ENCODE results near the gene EPDR1. TPM values are rescaled to one million over a fixed set of nuclear protein-coding genes. Genes with fewer than 3 reads are reported as not detected.

The EPDR1 gene
- polyA plus RNA-seq, 3 donors: 0.25 to 1.2 (median 1.1) TPM

- TF ChIP-seq CTCF (IDR thresholded peaks at IDR 0.05): no peak
- no peak for DNase-seq
- H3K36me3 Mint-ChIP-seq: no peaks in the 10 kb centered on the region
- Histone ChIP-seq H3K4me2 (replicated peaks; ENCODE audit: extremely low read depth, low read length, poor library complexity, severe bottlenecking) (no peak overlapping the region), H2AFZ (ENCODE audit: insufficient read depth, low read depth, low read length, poor library complexity, severe bottlenecking) (no peak overlapping the region), H3K9ac (ENCODE audit: insufficient read depth, low read length, poor library complexity, severe bottlenecking) (no peak overlapping the region), H3K27ac (ENCODE audit: low read depth in 1 of 2, low read length in 2 of 2) (no peak overlapping the region), H3K4me1 (ENCODE audit: control insufficient read depth in 1 of 2, insufficient read depth in 2 of 2, low read length in 2 of 2) (no peaks in the 10 kb centered on the region), H3K4me3 (replicated peaks in 1 of 3; ENCODE audit: low read depth in 2 of 3, low read length in 3 of 3) (no peak overlapping the region), H3K36me3 (replicated peaks in 1 of 2; ENCODE audit: control insufficient read depth in 1 of 2, insufficient read depth in 2 of 2, low read length in 2 of 2) (no peaks in the 10 kb centered on the region), H3K79me2 (ENCODE audit: insufficient read depth, low read length) (no peaks in the 10 kb centered on the region), H3K27me3 (ENCODE audit: control insufficient read depth in 2 of 2, insufficient read depth in 2 of 2, low read length in 2 of 2) (no peaks in the 10 kb centered on the region), H4K20me1 (ENCODE audit: insufficient read depth, low read length) (no peaks in the 10 kb centered on the region), H3K9me3 (replicated peaks in 1 of 2; ENCODE audit: control insufficient read depth in 1 of 2, insufficient read depth in 1 of 2, low read length in 2 of 2) (no peaks in the 10 kb centered on the region)
- H3K9me3 Mint-ChIP-seq: peaks cover 0 to 3% (median 0%) of the 10 kb centered on the region in 7 donors
- peaks cover 0 to 1% (median 0%) of the 10 kb centered on the region in 3 donors for H3K27me3 Mint-ChIP-seq (ENCODE audit: low read depth in 3 of 3)
- no peak overlapping the region for H3K4me3 Mint-ChIP-seq
- H3K4me1 Mint-ChIP-seq: peaks cover 1% of the 10 kb centered on the region
- no peak overlapping the region for H3K27ac Mint-ChIP-seq
- intact Hi-C loops (cut with micrococcal nuclease): no loop called here
Measured at GRCh38 chr7:37981664-37982063, 61.2 kb downstream of the EPDR1 start.

GRCh38 chr7:37982423-37982822 lies 62.0 kb downstream of the EPDR1 start:
- Mint-ChIP-seq H3K9me3 (peaks cover 0 to 3% (median 0%) of the 10 kb centered on the region in 7 donors), H3K4me3 (no peak overlapping the region), H3K27ac (no peak overlapping the region), H3K36me3 (no peaks in the 10 kb centered on the region), H3K4me1 (peaks cover 6% of the 10 kb centered on the region), H3K27me3 (ENCODE audit: low read depth in 3 of 3) (peaks cover 0 to 1% (median 0%) of the 10 kb centered on the region in 3 donors)
- Histone ChIP-seq H3K27ac (ENCODE audit: low read depth in 1 of 2, low read length in 2 of 2) (no peak overlapping the region), H3K9me3 (replicated peaks in 1 of 2; ENCODE audit: control insufficient read depth in 1 of 2, insufficient read depth in 1 of 2, low read length in 2 of 2) (no peaks in the 10 kb centered on the region), H3K4me3 (replicated peaks in 1 of 3; ENCODE audit: low read depth in 2 of 3, low read length in 3 of 3) (no peak overlapping the region), H2AFZ (ENCODE audit: insufficient read depth, low read depth, low read length, poor library complexity, severe bottlenecking) (no peak overlapping the region), H3K27me3 (ENCODE audit: control insufficient read depth in 2 of 2, insufficient read depth in 2 of 2, low read length in 2 of 2) (no peaks in the 10 kb centered on the region), H3K36me3 (replicated peaks in 1 of 2; ENCODE audit: control insufficient read depth in 1 of 2, insufficient read depth in 2 of 2, low read length in 2 of 2) (no peaks in the 10 kb centered on the region), H3K79me2 (ENCODE audit: insufficient read depth, low read length) (no peaks in the 10 kb centered on the region), H4K20me1 (ENCODE audit: insufficient read depth, low read length) (no peaks in the 10 kb centered on the region), H3K4me1 (ENCODE audit: control insufficient read depth in 1 of 2, insufficient read depth in 2 of 2, low read length in 2 of 2) (peaks cover 2 to 5% of the 10 kb centered on the region in 2 donors), H3K9ac (ENCODE audit: insufficient read depth, low read length, poor library complexity, severe bottlenecking) (no peak overlapping the region), H3K4me2 (replicated peaks; ENCODE audit: extremely low read depth, low read length, poor library complexity, severe bottlenecking) (no peak overlapping the region)
- DNase-seq: no peak
- TF ChIP-seq CTCF (IDR thresholded peaks at IDR 0.05): no peak
- intact Hi-C loops (cut with micrococcal nuclease): no loop called here
- WGBS (ENCODE audit: insufficient coverage): 80% methylated on average over 1 of the region's 3 CpGs

All from CD14-positive monocyte (primary cell).